ENCODE data around the gene APC2. TPM values are rescaled to one million over a fixed set of nuclear protein-coding genes. Genes with fewer than 3 reads are reported as not detected.

Gene APC2
- total RNA-seq, 1 experiment from 2014 or later: 0.68 TPM

DNA sequence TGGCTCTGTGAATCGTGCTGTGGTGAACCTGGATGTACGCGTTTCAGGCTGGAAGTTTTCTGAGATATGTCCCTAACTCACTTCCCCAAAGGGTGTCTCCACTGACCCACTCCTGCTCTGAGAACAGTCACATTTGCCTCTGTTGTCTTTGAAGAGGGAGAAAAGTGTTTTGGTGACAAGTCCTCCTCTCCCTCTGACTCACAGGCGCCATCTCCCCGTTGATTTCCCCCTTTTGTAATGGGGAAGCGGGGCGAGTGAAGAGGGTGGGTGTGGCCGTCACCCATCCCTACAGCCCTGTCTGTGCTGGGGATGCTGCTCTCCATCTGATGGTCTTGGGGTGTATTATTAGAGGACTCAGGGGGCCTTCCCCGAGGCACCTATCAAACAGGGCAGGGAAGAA, 9.6 kb downstream of the APC2 start:
- Histone ChIP-seq H3K79me1 (ENCODE audit: insufficient read depth, low read depth, low read length, poor library complexity, severe bottlenecking) (no peaks in the 10 kb centered on the region), H4K8ac (replicated peaks; ENCODE audit: insufficient read length, low read depth, low read length) (no peak overlapping the region), H4K91ac (ENCODE audit: insufficient read length, low read depth, low read length) (no peak overlapping the region), H3K4ac (ENCODE audit: low read depth, low read length) (no peak overlapping the region), H4K20me1 (ENCODE audit: control insufficient read depth, insufficient read depth, insufficient read length) (no peaks in the 10 kb centered on the region), H3K18ac (ENCODE audit: insufficient read length, low read depth, low read length) (no peak overlapping the region), H3K23me2 (ENCODE audit: insufficient read length, low read depth, low read length, poor library complexity, severe bottlenecking) (no peaks in the 10 kb centered on the region), H3K4me1 (ENCODE audit: insufficient read depth, low read length) (no peaks in the 10 kb centered on the region), H2AK5ac (ENCODE audit: insufficient read length, low read length) (no peak overlapping the region), H3K9me3 (ENCODE audit: control insufficient read depth, low read depth, low read length) (no peaks in the 10 kb centered on the region), H2BK12ac (ENCODE audit: insufficient read length, low read depth, low read length) (no peak overlapping the region), H3T11ph (ENCODE audit: low read length) (no peak overlapping the region), H3K14ac (ENCODE audit: insufficient read depth, low read length) (no peak overlapping the region), H3K23ac (ENCODE audit: insufficient read length, low read depth, low read length) (no peak overlapping the region), H3K27ac (ENCODE audit: insufficient read length, low read depth, low read length) (no peak overlapping the region), H4K5ac (ENCODE audit: insufficient read length, low read depth, low read length) (no peak overlapping the region), H2BK20ac (ENCODE audit: low read depth, low read length, poor library complexity, severe bottlenecking) (no peak overlapping the region), H3K27me3 (ENCODE audit: insufficient read depth, low read length) (peaks cover 3% of the 10 kb centered on the region; the same call in 1 of the 2 replicates), H2BK5ac (ENCODE audit: insufficient read length, low read length) (no peak overlapping the region), H2AFZ (ENCODE audit: low read length) (no peak overlapping the region), H3K79me2 (ENCODE audit: insufficient read depth, low read length) (no peaks in the 10 kb centered on the region), H3K4me2 (ENCODE audit: insufficient read depth, insufficient read length, low read length) (no peak overlapping the region), H3K9ac (ENCODE audit: extremely low read depth, insufficient read length, low read length) (no peak overlapping the region), H2BK120ac (ENCODE audit: low read depth, low read length, poor library complexity, severe bottlenecking) (no peak overlapping the region), H2BK15ac (ENCODE audit: low read depth, low read length) (no peak overlapping the region), H3K56ac (ENCODE audit: insufficient read length, low read depth, low read length) (no peak overlapping the region)
- Mint-ChIP-seq H3K9me3 (no peaks in the 10 kb centered on the region), H3K4me3 (peak overlapping the region in 1 of 2 experiments; percentile 16; a peak in 1 of 5 replicates), H3K27ac (no peak overlapping the region), H3K27me3 (ENCODE audit: low read depth) (peaks cover 67% of the 10 kb centered on the region), H3K36me3 (ENCODE audit: insufficient read depth in 1 of 3, low read depth in 3 of 3) (peaks cover 0 to 13% (median 5%) of the 10 kb centered on the region in 3 experiments; a peak in 2 of 7 replicates), H3K4me1 (peaks cover 4 to 6% of the 10 kb centered on the region in 2 experiments)
- WGBS (ENCODE audit: extremely low coverage, insufficient read length, low lambda C conversion rate): no CpG with 5 or more reads among the region's 9 CpGs
- TF ChIP-seq, protein P1, sequence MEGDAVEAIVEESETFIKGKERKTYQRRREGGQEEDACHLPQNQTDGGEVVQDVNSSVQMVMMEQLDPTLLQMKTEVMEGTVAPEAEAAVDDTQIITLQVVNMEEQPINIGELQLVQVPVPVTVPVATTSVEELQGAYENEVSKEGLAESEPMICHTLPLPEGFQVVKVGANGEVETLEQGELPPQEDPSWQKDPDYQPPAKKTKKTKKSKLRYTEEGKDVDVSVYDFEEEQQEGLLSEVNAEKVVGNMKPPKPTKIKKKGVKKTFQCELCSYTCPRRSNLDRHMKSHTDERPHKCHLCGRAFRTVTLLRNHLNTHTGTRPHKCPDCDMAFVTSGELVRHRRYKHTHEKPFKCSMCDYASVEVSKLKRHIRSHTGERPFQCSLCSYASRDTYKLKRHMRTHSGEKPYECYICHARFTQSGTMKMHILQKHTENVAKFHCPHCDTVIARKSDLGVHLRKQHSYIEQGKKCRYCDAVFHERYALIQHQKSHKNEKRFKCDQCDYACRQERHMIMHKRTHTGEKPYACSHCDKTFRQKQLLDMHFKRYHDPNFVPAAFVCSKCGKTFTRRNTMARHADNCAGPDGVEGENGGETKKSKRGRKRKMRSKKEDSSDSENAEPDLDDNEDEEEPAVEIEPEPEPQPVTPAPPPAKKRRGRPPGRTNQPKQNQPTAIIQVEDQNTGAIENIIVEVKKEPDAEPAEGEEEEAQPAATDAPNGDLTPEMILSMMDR (conservative IDR thresholded peaks at IDR 0.05): no peak
- no peak for DNase-seq
